Sigmoid colon (tissue), 4 donors: Measurements from ENCODE around the gene JMJD1C.

Source experiments
- CTCF ChIP-seq, 4 experiments: fragments of 450-650 bp in 3 of 4; fragments of 200-600 bp in 1 of 4; IDR thresholded peaks; one replicate each; pipeline ENCODE4 v1.5.1; 2016 to 2019; ENCODE audit warnings: antibody characterized with exemption in 4 of 4, mild to moderate bottlenecking in 3 of 4, moderate library complexity in 2 of 4
- EP300 ChIP-seq, 4 donors: sonication (generic); formaldehyde crosslinking; IDR thresholded peaks; one replicate each; pipeline ENCODE4 v1.6.1; 2017; ENCODE audit warnings: antibody characterized with exemption in 4 of 4

- TF ChIP-seq CTCF (IDR thresholded peaks at IDR 0.05): no peak
- no peak for TF ChIP-seq EP300 (IDR thresholded peaks at IDR 0.05)
Measured at GRCh38 chr10:63343476-63343875, 122.3 kb downstream of the JMJD1C start.
